ENCODE results near the gene CNTN5. TPM values are rescaled to one million over a fixed set of nuclear protein-coding genes. Genes with fewer than 3 reads are reported as not detected.

The CNTN5 gene
- polyA plus RNA-seq, 1 donor from 2014 or later = 1.1 TPM

DNA sequence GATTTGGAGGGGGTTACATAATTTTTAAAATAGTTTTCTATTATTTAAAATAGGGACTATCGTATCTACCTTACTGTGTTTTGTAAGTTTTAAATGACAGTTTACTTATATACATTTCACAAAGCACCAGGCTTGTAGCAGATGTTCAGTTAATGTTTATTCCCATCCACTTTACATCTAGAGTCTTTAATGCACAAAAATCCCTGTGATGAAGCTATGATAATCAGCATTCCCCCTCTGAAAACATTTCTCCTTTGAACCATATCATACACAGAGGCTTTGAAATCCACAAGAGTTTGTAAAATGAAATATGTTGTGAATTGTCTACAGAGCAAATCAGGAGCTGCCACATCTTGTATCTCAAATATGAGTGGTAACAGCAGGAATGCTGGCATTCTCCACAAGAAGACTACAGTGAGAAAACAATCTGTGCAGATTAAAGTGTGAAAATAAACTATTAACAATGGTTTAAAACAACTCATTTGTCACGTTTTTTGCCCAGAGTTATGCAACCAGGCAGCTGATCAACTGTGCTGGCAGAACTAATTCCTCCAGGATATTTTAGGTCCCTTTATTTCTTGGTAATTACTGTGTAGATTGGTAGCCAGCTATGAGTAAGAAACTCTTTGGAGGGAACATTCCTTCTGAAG is 967.2 kb downstream of the CNTN5 start:
- Histone ChIP-seq H3K9ac (ENCODE audit: low read length) (no peak overlapping the region), H3K4me2 (ENCODE audit: low read length) (no peak overlapping the region), H3K4me3 (ENCODE audit: low read length) (no peak overlapping the region)

DNA sequence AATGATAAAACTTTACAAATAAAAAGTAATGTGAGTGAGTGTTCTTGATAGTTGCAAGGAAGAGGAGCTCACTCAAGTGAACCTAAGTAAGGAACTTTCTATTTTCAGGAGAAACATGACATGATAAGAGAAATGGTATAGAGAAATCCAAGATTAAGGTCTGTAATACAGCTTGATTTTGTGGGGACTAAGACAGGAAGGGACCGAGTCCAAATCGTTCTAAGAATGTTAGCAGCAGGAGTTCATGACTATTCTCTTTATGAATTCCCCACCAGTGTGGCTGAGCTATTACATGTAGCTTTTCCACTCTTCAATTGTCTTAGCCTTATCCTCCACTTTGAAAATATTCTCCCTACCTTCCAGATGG is 967.7 kb downstream of the CNTN5 start:
- TF ChIP-seq EZH2 (IDR thresholded peaks at IDR 0.05; ENCODE audit: borderline replicate concordance, insufficient read depth, low read length, poor library complexity, severe bottlenecking) = no peak
- TF ChIP-seq EP300 (conservative IDR thresholded peaks at IDR 0.05; ENCODE audit: poor library complexity, severe bottlenecking) = no peak
- TF ChIP-seq, protein P1, sequence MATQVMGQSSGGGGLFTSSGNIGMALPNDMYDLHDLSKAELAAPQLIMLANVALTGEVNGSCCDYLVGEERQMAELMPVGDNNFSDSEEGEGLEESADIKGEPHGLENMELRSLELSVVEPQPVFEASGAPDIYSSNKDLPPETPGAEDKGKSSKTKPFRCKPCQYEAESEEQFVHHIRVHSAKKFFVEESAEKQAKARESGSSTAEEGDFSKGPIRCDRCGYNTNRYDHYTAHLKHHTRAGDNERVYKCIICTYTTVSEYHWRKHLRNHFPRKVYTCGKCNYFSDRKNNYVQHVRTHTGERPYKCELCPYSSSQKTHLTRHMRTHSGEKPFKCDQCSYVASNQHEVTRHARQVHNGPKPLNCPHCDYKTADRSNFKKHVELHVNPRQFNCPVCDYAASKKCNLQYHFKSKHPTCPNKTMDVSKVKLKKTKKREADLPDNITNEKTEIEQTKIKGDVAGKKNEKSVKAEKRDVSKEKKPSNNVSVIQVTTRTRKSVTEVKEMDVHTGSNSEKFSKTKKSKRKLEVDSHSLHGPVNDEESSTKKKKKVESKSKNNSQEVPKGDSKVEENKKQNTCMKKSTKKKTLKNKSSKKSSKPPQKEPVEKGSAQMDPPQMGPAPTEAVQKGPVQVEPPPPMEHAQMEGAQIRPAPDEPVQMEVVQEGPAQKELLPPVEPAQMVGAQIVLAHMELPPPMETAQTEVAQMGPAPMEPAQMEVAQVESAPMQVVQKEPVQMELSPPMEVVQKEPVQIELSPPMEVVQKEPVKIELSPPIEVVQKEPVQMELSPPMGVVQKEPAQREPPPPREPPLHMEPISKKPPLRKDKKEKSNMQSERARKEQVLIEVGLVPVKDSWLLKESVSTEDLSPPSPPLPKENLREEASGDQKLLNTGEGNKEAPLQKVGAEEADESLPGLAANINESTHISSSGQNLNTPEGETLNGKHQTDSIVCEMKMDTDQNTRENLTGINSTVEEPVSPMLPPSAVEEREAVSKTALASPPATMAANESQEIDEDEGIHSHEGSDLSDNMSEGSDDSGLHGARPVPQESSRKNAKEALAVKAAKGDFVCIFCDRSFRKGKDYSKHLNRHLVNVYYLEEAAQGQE (IDR thresholded peaks at IDR 0.05; ENCODE audit: borderline replicate concordance) = no peak
- TF ChIP-seq, protein P2, sequence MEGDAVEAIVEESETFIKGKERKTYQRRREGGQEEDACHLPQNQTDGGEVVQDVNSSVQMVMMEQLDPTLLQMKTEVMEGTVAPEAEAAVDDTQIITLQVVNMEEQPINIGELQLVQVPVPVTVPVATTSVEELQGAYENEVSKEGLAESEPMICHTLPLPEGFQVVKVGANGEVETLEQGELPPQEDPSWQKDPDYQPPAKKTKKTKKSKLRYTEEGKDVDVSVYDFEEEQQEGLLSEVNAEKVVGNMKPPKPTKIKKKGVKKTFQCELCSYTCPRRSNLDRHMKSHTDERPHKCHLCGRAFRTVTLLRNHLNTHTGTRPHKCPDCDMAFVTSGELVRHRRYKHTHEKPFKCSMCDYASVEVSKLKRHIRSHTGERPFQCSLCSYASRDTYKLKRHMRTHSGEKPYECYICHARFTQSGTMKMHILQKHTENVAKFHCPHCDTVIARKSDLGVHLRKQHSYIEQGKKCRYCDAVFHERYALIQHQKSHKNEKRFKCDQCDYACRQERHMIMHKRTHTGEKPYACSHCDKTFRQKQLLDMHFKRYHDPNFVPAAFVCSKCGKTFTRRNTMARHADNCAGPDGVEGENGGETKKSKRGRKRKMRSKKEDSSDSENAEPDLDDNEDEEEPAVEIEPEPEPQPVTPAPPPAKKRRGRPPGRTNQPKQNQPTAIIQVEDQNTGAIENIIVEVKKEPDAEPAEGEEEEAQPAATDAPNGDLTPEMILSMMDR (IDR thresholded peaks at IDR 0.05; ENCODE audit: poor library complexity, severe bottlenecking) = no peak
- Histone ChIP-seq H3K9me3 (ENCODE audit: low read length) (no peaks in the 10 kb centered on the region), H3K27ac (ENCODE audit: low read length) (no peak overlapping the region), H3K4me3 (ENCODE audit: low read length) (no peak overlapping the region), H3K79me2 (replicated peaks; ENCODE audit: insufficient read depth, low read length) (no peaks in the 10 kb centered on the region), H3F3A (ENCODE audit: insufficient read depth, low read length, poor library complexity, severe bottlenecking) (no peaks in the 10 kb centered on the region), H4K20me1 (ENCODE audit: insufficient read depth) (no peaks in the 10 kb centered on the region), H3K27me3 (ENCODE audit: insufficient read depth, low read depth, low read length) (no peaks in the 10 kb centered on the region), H3K36me3 (ENCODE audit: insufficient read depth, low read length) (no peaks in the 10 kb centered on the region), H2AFZ (ENCODE audit: low read depth, low read length) (no peak overlapping the region), H3K9me2 (ENCODE audit: insufficient read depth, low read length) (no peaks in the 10 kb centered on the region), H3K4me2 (ENCODE audit: low read length) (no peak overlapping the region), H3K9ac (ENCODE audit: low read length) (no peak overlapping the region)

More for the DNA sequence above, 967.2 kb downstream of the CNTN5 start:
- Histone ChIP-seq H3K36me3 (ENCODE audit: insufficient read depth, low read length) (no peaks in the 10 kb centered on the region), H4K20me1 (ENCODE audit: insufficient read depth) (no peaks in the 10 kb centered on the region), H3K9me2 (ENCODE audit: insufficient read depth, low read length) (no peaks in the 10 kb centered on the region), H3K27ac (ENCODE audit: low read length) (no peak overlapping the region), H3K27me3 (ENCODE audit: insufficient read depth, low read depth, low read length) (no peaks in the 10 kb centered on the region), H3K9me3 (ENCODE audit: low read length) (no peaks in the 10 kb centered on the region), H2AFZ (ENCODE audit: low read depth, low read length) (no peak overlapping the region), H3K79me2 (replicated peaks; ENCODE audit: insufficient read depth, low read length) (no peaks in the 10 kb centered on the region), H3F3A (ENCODE audit: insufficient read depth, low read length, poor library complexity, severe bottlenecking) (no peaks in the 10 kb centered on the region)
- TF ChIP-seq EZH2 (IDR thresholded peaks at IDR 0.05; ENCODE audit: borderline replicate concordance, insufficient read depth, low read length, poor library complexity, severe bottlenecking) = no peak
- TF ChIP-seq RAD21 (conservative IDR thresholded peaks at IDR 0.05) = no peak
- no peak for TF ChIP-seq SMC3 (conservative IDR thresholded peaks at IDR 0.05; ENCODE audit: poor library complexity)
- TF ChIP-seq, protein P1 (IDR thresholded peaks at IDR 0.05; ENCODE audit: borderline replicate concordance) = no peak
- no peak for TF ChIP-seq MXI1 (conservative IDR thresholded peaks at IDR 0.05; ENCODE audit: poor library complexity, severe bottlenecking)
- TF ChIP-seq EP300 (conservative IDR thresholded peaks at IDR 0.05; ENCODE audit: poor library complexity, severe bottlenecking) = no peak
- TF ChIP-seq, protein P2 (IDR thresholded peaks at IDR 0.05; ENCODE audit: poor library complexity, severe bottlenecking) = no peak
- no peak for TF ChIP-seq TAF1 (IDR thresholded peaks at IDR 0.05; ENCODE audit: low read depth)
- no peak for TF ChIP-seq POLR2AphosphoS5 (IDR thresholded peaks at IDR 0.05)
